Measurements from ENCODE around the gene UBE2N. TPM values are rescaled to one million over a fixed set of nuclear protein-coding genes. Genes with fewer than 3 reads are reported as not detected.
"Not testable (repeated sequence)": the region's sequence is repeated elsewhere in the genome, so short reads cannot be mapped to it uniquely, and the experiment has no call there.

Gene UBE2N
- total and polyA plus RNA-seq, 2 donors = 64.5 to 132 TPM

GRCh38 chr12:93412396-93412795 lies 29.4 kb downstream of the UBE2N start:
- WGBS = 84% methylated on average over 8 of the region's 8 CpGs
- not testable (repeated sequence) for DNase-seq (ENCODE audit: extremely low spot score); H3K4me1 ChIP-seq (ENCODE audit: insufficient read depth); H3K36me3 ChIP-seq (ENCODE audit: insufficient read depth); H3K4me3 ChIP-seq (ENCODE audit: low read depth, low read length)
- peak overlapping the region; percentile 38 for H3K27ac ChIP-seq (ENCODE audit: low read depth)

GRCh38 chr12:93411060-93411459 lies 30.7 kb downstream of the UBE2N start:
- DNase-seq (ENCODE audit: extremely low spot score); H3K4me1 ChIP-seq (ENCODE audit: insufficient read depth); H3K36me3 ChIP-seq (ENCODE audit: insufficient read depth); H3K27ac ChIP-seq (ENCODE audit: low read depth); H3K4me3 ChIP-seq (ENCODE audit: low read depth, low read length): not testable (repeated sequence)
- 47% methylated on average over 6 of the region's 6 CpGs for WGBS

GRCh38 chr12:93409343-93410187 lies 32.2 kb downstream of the UBE2N start:
- H3K27ac ChIP-seq (ENCODE audit: low read depth); H3K36me3 ChIP-seq (ENCODE audit: insufficient read depth); H3K4me3 ChIP-seq (ENCODE audit: low read depth, low read length); H3K4me1 ChIP-seq (ENCODE audit: insufficient read depth); DNase-seq (ENCODE audit: extremely low spot score): not testable (repeated sequence)
- 66% methylated on average over 4 of the region's 4 CpGs for WGBS

GRCh38 chr12:93408813-93409212 lies 32.9 kb downstream of the UBE2N start:
- Histone ChIP-seq H3K4me1 (ENCODE audit: insufficient read depth) (no peaks in the 10 kb centered on the region), H3K36me3 (ENCODE audit: insufficient read depth) (no peaks in the 10 kb centered on the region), H3K4me3 (ENCODE audit: low read depth, low read length) (no peak overlapping the region), H3K27ac (ENCODE audit: low read depth) (no peak overlapping the region)
- DNase-seq (ENCODE audit: extremely low spot score) = no peak

- no peak overlapping the region for H3K27ac ChIP-seq (ENCODE audit: low read depth)
- no peaks in the 10 kb centered on the region for H3K36me3 ChIP-seq (ENCODE audit: insufficient read depth)
- DNase-seq (ENCODE audit: extremely low spot score) = no peak
- H3K4me3 ChIP-seq (ENCODE audit: low read depth, low read length) = no peak overlapping the region
- WGBS = 89% methylated on average over 2 of the region's 2 CpGs
- H3K4me1 ChIP-seq (ENCODE audit: insufficient read depth) = no peaks in the 10 kb centered on the region
Observed at GRCh38 chr12:93407963-93408283, 33.8 kb downstream of the UBE2N start.

- no peak overlapping the region for H3K4me3 ChIP-seq (ENCODE audit: low read depth, low read length)
- WGBS = 87% methylated on average over 6 of the region's 6 CpGs
- no peak overlapping the region for H3K27ac ChIP-seq (ENCODE audit: low read depth)
Observed at GRCh38 chr12:93407054-93407962, 34.4 kb downstream of the UBE2N start.

GRCh38 chr12:93404961-93405849 lies 36.5 kb downstream of the UBE2N start:
- Histone ChIP-seq H3K4me3 (ENCODE audit: low read depth, low read length) (no peak overlapping the region), H3K27ac (ENCODE audit: low read depth) (no peak overlapping the region), H3K36me3 (ENCODE audit: insufficient read depth) (no peaks in the 10 kb centered on the region), H3K4me1 (ENCODE audit: insufficient read depth) (no peaks in the 10 kb centered on the region)
- WGBS = 70% methylated on average over 6 of the region's 6 CpGs
- no peak for DNase-seq (ENCODE audit: extremely low spot score)

More at GRCh38 chr12:93407054-93407962, 34.4 kb downstream of the UBE2N start:
- H3K36me3 ChIP-seq (ENCODE audit: insufficient read depth) = no peaks in the 10 kb centered on the region
- DNase-seq (ENCODE audit: extremely low spot score) = no peak
- no peaks in the 10 kb centered on the region for H3K4me1 ChIP-seq (ENCODE audit: insufficient read depth)

GRCh38 chr12:93403988-93404803 lies 37.6 kb downstream of the UBE2N start:
- Histone ChIP-seq H3K36me3 (ENCODE audit: insufficient read depth) (no peaks in the 10 kb centered on the region), H3K4me1 (ENCODE audit: insufficient read depth) (no peaks in the 10 kb centered on the region), H3K4me3 (ENCODE audit: low read depth, low read length) (no peak overlapping the region), H3K27ac (ENCODE audit: low read depth) (no peak overlapping the region)
- DNase-seq (ENCODE audit: extremely low spot score) = no peak
- 79% methylated on average over 7 of the region's 7 CpGs for WGBS

GRCh38 chr12:93402333-93403311 lies 39.1 kb downstream of the UBE2N start:
- no peak overlapping the region for H3K27ac ChIP-seq (ENCODE audit: low read depth)
- H3K4me3 ChIP-seq (ENCODE audit: low read depth, low read length) = no peak overlapping the region
- peaks cover 3% of the 10 kb centered on the region for H3K36me3 ChIP-seq (ENCODE audit: insufficient read depth)
- WGBS = 91% methylated on average over 11 of the region's 11 CpGs
- H3K4me1 ChIP-seq (ENCODE audit: insufficient read depth) = no peaks in the 10 kb centered on the region
- no peak for DNase-seq (ENCODE audit: extremely low spot score)

- H3K27ac ChIP-seq (ENCODE audit: low read depth); H3K36me3 ChIP-seq (ENCODE audit: insufficient read depth); DNase-seq (ENCODE audit: extremely low spot score); H3K4me3 ChIP-seq (ENCODE audit: low read depth, low read length); H3K4me1 ChIP-seq (ENCODE audit: insufficient read depth): not testable (repeated sequence)
- no CpG with 5 or more reads among the region's 5 CpGs for WGBS
Observed at GRCh38 chr12:93399183-93399863, 42.4 kb downstream of the UBE2N start.

- no peak for DNase-seq (ENCODE audit: extremely low spot score)
- 73% methylated on average over 12 of the region's 12 CpGs for WGBS
- no peak overlapping the region for H3K4me3 ChIP-seq (ENCODE audit: low read depth, low read length)
- peaks cover 3% of the 10 kb centered on the region for H3K36me3 ChIP-seq (ENCODE audit: insufficient read depth)
- H3K4me1 ChIP-seq (ENCODE audit: insufficient read depth) = no peaks in the 10 kb centered on the region
- no peak overlapping the region for H3K27ac ChIP-seq (ENCODE audit: low read depth)
Observed at GRCh38 chr12:93397412-93397811, 44.3 kb downstream of the UBE2N start.
